Brain pericyte (primary cell): ENCODE data around the gene HMGCS2.
"Not testable (repeated sequence)": the region's sequence is repeated elsewhere in the genome, so short reads cannot be mapped to it uniquely, and the experiment has no call there.

Experiments
- DNase-seq: peaks from one replicate; pipeline ENCODE4 v3.0.0-alpha.2; 2012; ENCODE audit warnings: low read depth, low spot score

The HMGCS2 gene

GRCh38 chr1:119731741-119732430 lies 36.8 kb downstream of the HMGCS2 start:
- DNase-seq = no peak

GRCh38 chr1:119731060-119731459 lies 37.6 kb downstream of the HMGCS2 start:
- no peak for DNase-seq

- DNase-seq = no peak
These were observed 39.7 kb downstream of the HMGCS2 start for GRCh38 chr1:119729044-119729443.

- no peak for DNase-seq
These were observed 40.7 kb downstream of the HMGCS2 start for GRCh38 chr1:119727991-119728390.

GRCh38 chr1:119725626-119726025 lies 43.1 kb downstream of the HMGCS2 start:
- DNase-seq = no peak

DNA sequence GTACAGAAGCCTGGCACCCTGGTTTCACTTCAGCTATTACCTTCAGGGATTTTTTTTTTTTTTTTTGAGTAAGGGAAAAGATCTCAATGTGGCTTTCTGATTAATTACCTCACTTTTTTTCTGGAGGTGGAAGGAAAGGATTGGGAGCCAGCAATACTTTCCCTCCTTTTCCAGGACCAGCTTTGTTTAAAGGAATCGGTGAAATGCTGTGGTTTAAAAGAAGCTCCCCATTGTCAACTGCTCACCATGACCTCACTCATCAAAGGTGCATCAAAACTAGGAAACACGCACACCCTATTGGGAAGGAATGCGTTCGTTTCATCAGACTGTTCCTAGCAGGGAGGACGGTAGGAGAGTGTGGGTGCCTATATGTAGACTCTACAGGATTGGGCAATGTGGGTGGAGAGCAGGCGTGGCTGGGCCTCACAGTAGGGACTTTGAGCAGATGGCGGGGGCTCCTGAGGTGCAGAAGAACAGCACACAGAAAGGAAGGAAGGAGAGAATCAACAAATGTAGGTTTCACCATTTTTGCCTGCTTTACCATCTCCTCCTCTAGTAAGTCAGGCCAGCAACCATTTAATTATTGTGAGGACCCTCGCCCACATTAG lies 44.0 kb downstream of the HMGCS2 start:
- DNase-seq = no peak

DNA sequence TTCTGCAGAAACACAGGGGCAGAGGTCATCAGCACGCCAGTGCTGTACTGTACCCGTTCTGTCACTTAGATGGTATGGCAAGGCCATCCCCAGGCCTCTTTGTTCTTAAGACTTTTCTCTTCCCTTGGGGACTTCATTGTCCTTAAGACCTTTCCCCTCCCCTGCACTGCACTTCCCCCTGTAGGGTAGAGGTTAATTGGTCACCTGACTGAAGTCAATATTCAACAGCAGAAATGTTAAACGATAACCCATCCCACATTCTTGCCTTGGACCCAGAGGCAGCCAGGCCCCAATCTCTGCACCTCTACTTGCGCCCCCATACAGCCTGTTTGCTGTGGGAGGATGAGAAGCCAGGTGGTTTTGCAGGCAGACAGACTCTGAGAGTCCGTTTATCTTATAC lies 46.8 kb downstream of the HMGCS2 start:
- DNase-seq = no peak

DNA sequence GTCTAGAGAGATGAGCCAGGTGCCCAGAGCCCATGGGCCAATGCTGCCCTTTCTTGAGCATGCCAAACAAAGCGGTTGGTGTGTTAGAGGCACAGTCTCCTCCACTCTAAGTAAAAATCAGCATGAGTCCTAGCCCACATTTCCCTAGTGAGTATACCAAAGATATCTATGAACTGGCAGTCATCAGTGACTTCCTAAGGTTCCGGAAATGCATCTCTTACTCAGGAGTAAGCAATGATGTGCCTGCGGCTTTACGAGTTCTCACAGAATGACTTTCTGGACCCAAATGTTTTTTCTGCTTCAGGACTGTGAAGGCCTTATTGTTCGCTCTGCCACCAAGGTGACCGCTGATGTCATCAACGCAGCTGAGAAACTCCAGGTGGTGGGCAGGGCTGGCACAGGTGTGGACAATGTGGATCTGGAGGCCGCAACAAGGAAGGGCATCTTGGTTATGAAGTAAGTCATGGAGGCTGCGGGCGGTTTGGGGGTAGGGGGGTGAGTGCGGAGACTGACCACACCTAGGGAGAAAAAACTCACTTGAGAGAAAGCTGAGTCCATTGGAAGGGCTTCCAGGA lies 47.8 kb downstream of the HMGCS2 start:
- DNase-seq = no peak

- DNase-seq = no peak
These were observed 49.7 kb downstream of the HMGCS2 start for GRCh38 chr1:119718972-119719371.

- DNase-seq = no peak
These were observed 50.3 kb downstream of the HMGCS2 start for GRCh38 chr1:119718409-119718808.

DNA sequence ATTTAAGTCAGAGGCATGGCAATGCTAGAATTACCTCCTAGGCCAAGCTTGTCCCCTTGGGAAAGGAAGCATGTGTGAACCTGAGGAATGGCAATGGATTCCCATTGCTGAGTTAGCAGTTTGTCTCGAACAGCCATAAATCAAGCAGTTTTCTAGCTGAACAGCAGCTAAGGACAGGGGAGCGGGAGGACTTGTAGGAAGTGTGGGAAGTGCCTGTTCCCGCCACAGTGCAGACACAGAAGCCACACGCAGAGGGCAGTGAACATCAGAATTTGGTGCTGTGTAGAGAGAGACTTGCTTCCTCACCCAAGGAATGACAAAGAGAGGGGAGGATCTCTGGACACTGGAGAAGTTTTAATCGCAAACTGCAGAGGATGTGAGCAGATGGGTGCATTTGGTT lies 53.2 kb downstream of the HMGCS2 start:
- no peak for DNase-seq

DNA sequence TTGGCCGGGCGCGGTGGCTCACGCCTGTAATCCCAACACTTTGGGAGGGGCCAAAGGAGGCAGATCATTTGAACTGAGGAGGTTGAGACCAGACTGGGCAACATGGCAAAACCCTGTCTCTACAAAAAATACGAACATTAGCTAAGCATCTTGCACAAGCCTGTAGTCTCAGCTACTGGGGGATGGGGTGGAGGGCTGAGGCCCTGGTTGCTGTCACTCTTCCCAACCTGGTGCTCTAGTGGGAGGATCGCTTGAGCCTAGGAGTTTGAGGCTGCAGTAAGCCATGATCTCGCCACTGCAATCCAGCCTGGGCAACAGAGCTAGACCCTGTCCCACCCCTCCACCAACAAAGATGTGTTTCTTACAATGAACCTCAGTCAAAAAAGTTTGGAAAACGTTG lies 54.1 kb downstream of the HMGCS2 start:
- no peak for DNase-seq

DNA sequence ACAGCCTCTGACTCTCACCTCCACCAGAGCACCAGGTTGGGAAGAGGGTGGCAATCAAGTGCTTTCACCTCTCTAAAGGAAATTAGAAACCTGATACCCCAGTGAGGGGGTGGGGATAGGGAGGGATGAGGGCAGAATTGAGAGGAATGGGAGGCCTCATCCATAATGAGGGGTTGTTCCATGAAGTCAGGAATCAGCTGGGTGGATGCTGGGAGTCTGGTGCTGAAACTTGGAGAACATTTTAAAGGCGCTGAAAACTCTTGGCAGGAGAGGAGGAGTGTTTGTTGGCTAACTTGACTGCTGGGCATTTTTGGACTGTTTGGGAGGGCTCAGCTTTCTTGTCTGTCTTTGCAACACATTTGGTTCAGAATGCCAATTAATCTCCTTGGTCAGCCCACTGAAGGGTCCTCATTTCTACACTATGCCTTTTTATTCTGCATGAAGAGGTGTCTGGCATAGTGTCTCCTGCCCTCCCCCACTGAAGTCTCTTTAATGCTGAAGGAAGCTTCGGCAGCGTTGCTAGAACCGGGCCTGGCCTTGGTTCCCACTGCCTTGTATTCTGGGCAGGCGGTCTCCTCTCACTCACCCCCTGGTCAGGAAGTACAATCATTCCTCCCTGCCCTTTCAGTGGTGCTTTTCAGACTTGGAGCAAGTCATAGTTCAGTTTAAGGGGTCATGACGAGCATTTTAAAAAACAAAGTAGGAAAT lies 54.8 kb downstream of the HMGCS2 start:
- no peak for DNase-seq

DNA sequence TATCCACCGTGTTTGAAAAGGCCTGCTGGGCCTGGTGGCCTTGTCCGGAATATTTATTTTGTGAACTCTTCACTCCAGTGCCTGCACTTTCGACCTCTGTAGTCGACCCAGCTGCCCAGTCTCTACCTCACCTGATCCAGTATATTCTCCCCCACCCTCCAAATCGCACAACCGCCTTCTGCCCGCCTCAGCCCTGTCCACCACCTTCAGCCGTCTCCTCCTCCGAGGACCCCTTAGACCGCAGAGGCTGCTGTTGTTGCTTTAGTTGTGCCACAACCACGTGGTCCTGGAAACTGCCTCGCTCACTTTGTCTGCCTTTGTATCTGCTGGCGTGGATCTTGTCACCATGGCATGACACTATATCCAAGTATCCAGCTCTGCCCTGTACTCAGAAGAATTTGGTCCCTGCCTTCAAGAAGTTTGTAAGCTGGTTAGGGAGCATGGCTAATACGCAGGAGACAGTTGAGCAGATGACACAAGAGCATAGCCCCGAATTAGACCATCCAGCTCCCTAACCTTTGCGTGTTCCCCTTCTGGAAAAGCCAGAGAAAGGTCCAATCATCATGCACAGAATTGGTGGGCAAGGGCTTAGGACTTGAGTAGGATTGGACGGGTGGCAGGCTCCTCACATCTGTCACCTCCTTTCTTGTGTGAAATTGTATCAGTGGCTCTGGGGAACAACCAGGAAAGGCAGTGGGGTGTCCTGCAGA lies 55.5 kb downstream of the HMGCS2 start:
- no peak for DNase-seq

DNA sequence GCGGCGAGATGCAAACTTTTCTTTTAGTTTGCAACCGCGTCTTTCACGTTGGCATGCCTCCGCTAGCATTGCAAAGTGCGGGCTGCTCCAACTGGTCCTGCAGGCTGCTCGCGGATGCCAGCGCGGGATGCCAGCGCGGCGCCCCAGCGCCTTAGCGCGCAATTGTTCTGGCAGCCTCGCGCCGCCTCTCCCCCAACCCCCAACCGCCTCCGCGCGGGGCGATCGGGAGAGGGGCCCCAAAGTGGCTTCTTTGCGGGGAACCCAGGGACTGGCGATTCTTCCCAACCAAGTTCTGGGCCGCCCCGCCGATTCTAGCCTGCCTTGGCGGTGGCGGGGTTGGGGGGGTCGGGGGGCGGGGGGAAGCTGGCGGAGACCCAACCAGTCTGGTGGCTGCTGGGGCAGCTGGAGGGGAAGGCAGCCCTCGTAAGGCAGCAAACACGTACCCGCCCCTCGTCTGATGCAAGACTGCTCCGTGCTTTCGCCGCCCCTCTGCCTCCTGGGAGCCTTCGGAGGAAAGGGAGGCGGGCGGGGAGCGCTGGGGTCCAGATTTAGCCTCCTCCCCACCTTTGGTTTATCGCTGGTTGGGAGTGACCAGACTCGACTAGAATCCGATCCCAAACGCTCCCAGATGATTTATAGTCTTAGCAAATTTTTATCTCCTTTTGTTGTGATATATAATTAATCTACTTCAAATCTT lies 56.2 kb downstream of the HMGCS2 start:
- no peak for DNase-seq

- peak; percentile 29 for DNase-seq
These were observed 56.8 kb downstream of the HMGCS2 start, which contains the start of gene PHGDH for GRCh38 chr1:119711804-119712341. Gene PHGDH, plus strand, starts transcription at chr1:119711934. Its CDS starts 89 bp downstream, at chr1:119712023.

DNA sequence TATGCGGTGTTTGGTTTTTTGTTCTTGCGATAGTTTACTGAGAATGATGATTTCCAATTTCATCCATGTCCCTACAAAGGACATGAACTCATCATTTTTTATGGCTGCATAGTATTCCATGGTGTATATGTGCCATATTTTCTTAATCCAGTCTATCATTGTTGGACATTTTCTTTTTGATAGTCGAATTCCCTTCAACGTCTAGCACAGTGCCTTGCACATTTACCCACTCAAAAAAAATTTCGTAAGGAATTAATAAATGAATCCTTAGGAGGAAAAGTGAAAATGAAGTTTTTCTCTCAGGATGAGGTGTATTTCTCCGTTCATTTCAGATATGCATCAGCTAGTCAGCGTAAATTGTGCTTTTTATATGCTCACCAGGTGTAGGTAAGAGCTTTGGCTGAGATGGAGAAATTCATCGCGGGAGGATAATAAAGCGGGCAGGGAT lies 57.3 kb downstream of the HMGCS2 start:
- not testable (repeated sequence) for DNase-seq

DNA sequence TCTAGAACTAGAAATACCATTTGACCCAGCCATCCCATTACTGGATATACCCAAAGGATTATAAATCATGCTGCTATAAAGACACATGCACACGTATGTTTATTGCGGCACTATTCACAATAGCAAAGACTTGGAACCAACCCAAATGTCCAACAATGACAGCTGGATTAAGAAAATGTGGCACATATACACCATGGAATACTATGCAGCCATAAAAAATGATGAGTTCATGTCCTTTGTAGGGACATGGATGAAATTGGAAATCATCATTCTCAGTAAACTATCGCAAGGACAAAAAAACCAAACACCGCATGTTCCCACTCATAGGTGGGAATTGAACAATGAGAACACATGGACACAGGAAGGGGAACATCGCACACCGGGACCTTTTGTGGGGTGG lies 62.1 kb downstream of the HMGCS2 start:
- not testable (repeated sequence) for DNase-seq

- DNase-seq = no peak
These were observed 64.8 kb downstream of the HMGCS2 start for GRCh38 chr1:119703666-119704450.

DNA sequence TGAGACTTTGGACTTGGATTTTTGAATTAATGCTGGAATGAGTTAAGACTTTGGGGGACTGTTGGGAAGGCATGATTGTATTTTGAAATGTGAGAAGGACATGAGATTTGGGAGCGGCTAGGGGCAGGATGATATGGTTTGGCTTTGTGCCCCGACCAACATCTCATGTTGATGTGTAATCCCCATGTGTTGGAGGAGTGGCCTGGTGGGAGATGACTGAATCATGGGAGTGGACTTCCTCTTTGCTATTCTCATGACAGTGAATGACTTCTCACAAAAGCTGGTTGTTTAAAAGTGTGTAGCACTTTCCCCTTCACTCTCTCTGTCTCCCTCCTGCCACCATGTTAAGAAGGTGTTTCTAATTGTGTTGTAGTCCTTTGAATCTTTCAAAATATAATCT lies 66.3 kb downstream of the HMGCS2 start:
- DNase-seq = no peak
